ENCODE results near the gene TP53BP1. TPM values are rescaled to one million over a fixed set of nuclear protein-coding genes. Genes with fewer than 3 reads are reported as not detected.

TP53BP1 gene
- total and polyA plus RNA-seq, 4 donors: 2.7 to 12.0 (median 7.3) TPM

GRCh38 chr15:43429687-43430086 is 63.3 kb downstream of the TP53BP1 start:
- Histone ChIP-seq H3K4me1 (ENCODE audit: control insufficient read depth in 4 of 4, insufficient read depth in 4 of 4, low read length in 3 of 4) (no peaks in the 10 kb centered on the region), H3K36me3 (ENCODE audit: control insufficient read depth in 4 of 4, insufficient read depth in 3 of 4, low read depth in 1 of 4, low read length in 3 of 4) (peaks cover 1 to 22% (median 12%) of the 10 kb centered on the region in 4 donors), H3K27me3 (ENCODE audit: control insufficient read depth in 4 of 4, insufficient read depth in 4 of 4, low read length in 3 of 4) (no peaks in the 10 kb centered on the region), H3K27ac (ENCODE audit: low read depth in 1 of 2, low read length in 2 of 2) (no peak overlapping the region), H3K9me3 (ENCODE audit: control insufficient read depth in 4 of 4, low read length in 3 of 4) (no peaks in the 10 kb centered on the region), H3K4me3 (ENCODE audit: low read depth in 1 of 3, low read length in 3 of 3) (no peak overlapping the region), H3K9ac (ENCODE audit: low read depth in 1 of 2, low read length in 2 of 2) (no peak overlapping the region)
- WGBS: 82% methylated on average over 3 of the region's 3 CpGs
- TF ChIP-seq FOXA1 (IDR thresholded peaks at IDR 0.05) (no peak), EGR1 (IDR thresholded peaks at IDR 0.05; ENCODE audit: low read depth in 2 of 2) (no peak), GABPA (IDR thresholded peaks at IDR 0.05 in 1 of 2, conservative IDR thresholded peaks at IDR 0.05 in 1 of 2) (no peak), YY1 (IDR thresholded peaks at IDR 0.05) (no peak), MAX (IDR thresholded peaks at IDR 0.05) (no peak), TAF1 (conservative IDR thresholded peaks at IDR 0.05) (no peak), ZBTB33 (IDR thresholded peaks at IDR 0.05) (no peak), RXRA (IDR thresholded peaks at IDR 0.05) (no peak), RAD21 (IDR thresholded peaks at IDR 0.05) (no peak)
- DNase-seq (ENCODE audit: low spot score): no peak

- 95% methylated on average over 3 of the region's 3 CpGs for WGBS
- no peaks in the 10 kb centered on the region for H3K27me3 ChIP-seq (ENCODE audit: control insufficient read depth in 4 of 4, insufficient read depth in 4 of 4, low read length in 3 of 4)
- DNase-seq (ENCODE audit: low spot score): no peak
- TF ChIP-seq NR2F2 (IDR thresholded peaks at IDR 0.05) (no peak), FOXA1 (IDR thresholded peaks at IDR 0.05) (no peak), SP1 (IDR thresholded peaks at IDR 0.05) (no peak), HNF4A (conservative IDR thresholded peaks at IDR 0.05) (no peak), YY1 (IDR thresholded peaks at IDR 0.05) (no peak), RAD21 (IDR thresholded peaks at IDR 0.05) (no peak), HNF4G (IDR thresholded peaks at IDR 0.05) (no peak), RXRA (IDR thresholded peaks at IDR 0.05) (no peak), FOXA2 (IDR thresholded peaks at IDR 0.05) (no peak)
- H3K9me3 ChIP-seq (ENCODE audit: control insufficient read depth in 4 of 4, low read length in 3 of 4): no peaks in the 10 kb centered on the region
- H3K27ac ChIP-seq (ENCODE audit: low read depth in 1 of 2, low read length in 2 of 2): no peak overlapping the region
- no peaks in the 10 kb centered on the region for H3K4me1 ChIP-seq (ENCODE audit: control insufficient read depth in 4 of 4, insufficient read depth in 4 of 4, low read length in 3 of 4)
- no peak overlapping the region for H3K9ac ChIP-seq (ENCODE audit: low read depth in 1 of 2, low read length in 2 of 2)
- H3K4me3 ChIP-seq (ENCODE audit: low read depth in 1 of 3, low read length in 3 of 3): no peak overlapping the region
- H3K36me3 ChIP-seq (ENCODE audit: control insufficient read depth in 4 of 4, insufficient read depth in 3 of 4, low read depth in 1 of 4, low read length in 3 of 4): peaks cover 0 to 31% (median 17%) of the 10 kb centered on the region in 4 donors
Observed at GRCh38 chr15:43423793-43424192, 69.2 kb downstream of the TP53BP1 start.

GRCh38 chr15:43420876-43421275 is 72.1 kb downstream of the TP53BP1 start:
- no peak overlapping the region for H3K4me3 ChIP-seq (ENCODE audit: low read depth in 1 of 3, low read length in 3 of 3)
- no peak overlapping the region for H3K27ac ChIP-seq (ENCODE audit: low read depth in 1 of 2, low read length in 2 of 2)
- no peaks in the 10 kb centered on the region for H3K27me3 ChIP-seq (ENCODE audit: control insufficient read depth in 4 of 4, insufficient read depth in 4 of 4, low read length in 3 of 4)
- 96% methylated on average over 7 of the region's 7 CpGs for WGBS
- no peaks in the 10 kb centered on the region for H3K4me1 ChIP-seq (ENCODE audit: control insufficient read depth in 4 of 4, insufficient read depth in 4 of 4, low read length in 3 of 4)
- peaks cover 2 to 26% (median 12%) of the 10 kb centered on the region in 4 donors for H3K36me3 ChIP-seq (ENCODE audit: control insufficient read depth in 4 of 4, insufficient read depth in 3 of 4, low read depth in 1 of 4, low read length in 3 of 4)
- H3K9ac ChIP-seq (ENCODE audit: low read depth in 1 of 2, low read length in 2 of 2): no peak overlapping the region
- TF ChIP-seq CTCF (IDR thresholded peaks at IDR 0.05; ENCODE audit: low read depth, low read length, missing input control): no peak
- H3K9me3 ChIP-seq (ENCODE audit: control insufficient read depth in 4 of 4, low read length in 3 of 4): no peaks in the 10 kb centered on the region
- no peak for DNase-seq (ENCODE audit: low spot score)
